WI38 (cell line): Measurements from ENCODE around the gene BROX.

Source experiments
- H3K4me3 ChIP-seq: 2 replicates; pipeline ENCODE4 v1.5.1; 2011; ENCODE audit warnings: low read depth, mild to moderate bottlenecking, control low read depth, low read length
- CTCF ChIP-seq: IDR thresholded peaks from 2 replicates; pipeline ENCODE4 v1.5.1; 2012; ENCODE audit warnings: low read depth, mild to moderate bottlenecking, control low read depth, low read length

Gene BROX

DNA sequence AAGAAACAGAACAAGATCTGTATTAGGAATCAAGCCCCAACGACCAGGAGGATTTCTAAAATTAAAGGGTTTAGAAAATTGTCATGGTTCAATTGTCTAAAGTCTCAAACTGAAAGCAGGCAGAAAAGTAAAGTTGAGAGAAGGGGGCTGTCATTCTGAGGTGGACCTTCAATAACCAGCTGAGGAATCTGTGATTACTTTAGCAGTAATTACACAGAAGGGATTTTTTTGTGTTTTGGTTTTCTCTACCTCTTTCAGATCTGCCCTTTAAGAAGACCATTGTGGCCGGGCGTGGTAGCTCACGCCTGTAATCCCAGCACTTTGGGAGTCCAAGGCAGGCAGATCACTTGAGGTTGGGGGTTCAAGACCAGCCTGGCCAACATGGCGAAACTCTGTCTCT is 17.4 kb upstream of the BROX start:
- TF ChIP-seq CTCF = no peak
- H3K4me3 ChIP-seq = no peak overlapping the region

GRCh38 chr1:222696741-222697140 is 15.6 kb upstream of the BROX start:
- no peak overlapping the region for H3K4me3 ChIP-seq
- no peak for TF ChIP-seq CTCF

DNA sequence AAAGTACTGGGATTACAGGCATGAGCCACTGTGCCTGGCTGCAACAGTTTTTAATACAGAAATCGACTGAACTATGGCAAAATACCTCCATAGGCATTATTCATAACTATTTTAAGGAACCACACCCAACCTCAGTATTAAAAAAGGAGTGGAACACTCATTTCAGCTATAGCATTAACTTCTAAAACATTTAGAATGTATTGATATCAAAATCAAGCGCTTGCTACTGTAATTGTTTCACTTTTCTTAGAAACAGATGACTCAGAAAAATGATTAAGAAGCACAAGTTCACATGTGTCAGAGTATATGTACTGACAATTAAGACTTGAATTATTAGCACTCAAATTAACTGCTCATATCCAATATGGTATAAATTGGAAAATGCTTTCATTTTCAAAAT is 15.2 kb upstream of the BROX start:
- TF ChIP-seq CTCF = no peak
- H3K4me3 ChIP-seq = no peak overlapping the region

DNA sequence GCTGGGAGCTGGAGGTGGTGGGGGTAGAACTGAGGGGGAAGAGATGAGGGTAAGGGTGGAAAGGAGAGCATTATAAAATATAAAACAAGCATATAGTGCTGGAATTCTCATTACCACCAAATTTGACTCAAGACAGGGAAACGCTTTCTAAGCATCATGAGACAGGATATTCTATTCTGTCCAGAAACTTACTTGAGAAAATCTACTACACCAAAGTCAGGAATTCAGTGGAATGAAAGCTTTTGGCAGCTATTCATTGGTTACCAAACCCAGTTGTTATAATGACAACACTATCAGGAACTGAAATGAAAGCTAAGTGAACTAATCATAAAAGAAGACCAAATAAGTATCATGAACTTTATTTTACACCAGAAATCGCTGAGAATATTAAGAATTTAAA is 14.5 kb upstream of the BROX start:
- no peak for TF ChIP-seq CTCF
- H3K4me3 ChIP-seq = no peak overlapping the region

DNA sequence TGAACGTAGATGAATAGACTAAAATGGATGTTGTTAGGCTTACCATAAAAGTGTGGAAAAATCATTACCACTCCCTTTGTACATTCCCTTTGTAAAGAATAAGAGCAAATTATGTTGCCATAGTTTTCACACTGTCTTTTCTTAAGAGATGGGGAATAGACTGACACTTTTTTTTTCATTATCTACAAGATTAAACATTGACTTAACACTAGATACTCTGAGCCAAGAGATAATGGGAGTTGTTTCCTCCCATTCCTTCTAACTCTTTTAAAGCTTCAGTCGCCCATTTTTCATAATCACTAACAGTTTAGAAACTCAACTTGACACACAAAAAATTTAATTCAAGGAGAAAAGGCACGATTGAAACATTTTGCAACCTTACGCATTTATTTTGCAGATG is 10.2 kb upstream of the BROX start:
- TF ChIP-seq CTCF = no peak
- no peak overlapping the region for H3K4me3 ChIP-seq

DNA sequence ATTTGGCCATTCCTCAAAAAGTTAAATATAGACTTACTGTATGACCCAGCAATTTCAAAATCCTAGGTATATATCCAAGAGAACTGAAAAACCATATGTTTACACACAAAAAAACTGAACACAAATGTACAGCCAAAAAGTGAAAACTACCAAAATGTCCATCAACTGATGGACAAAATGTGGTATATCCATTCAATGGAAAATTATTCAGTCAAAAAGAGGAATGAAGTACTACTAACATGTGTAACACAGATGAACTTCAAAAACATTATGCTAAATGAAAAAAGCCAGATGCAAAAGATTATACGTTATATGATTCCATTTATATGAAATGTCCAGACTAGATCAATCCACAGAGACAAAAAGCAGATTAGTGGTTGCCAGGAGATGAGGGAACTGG is 8.1 kb upstream of the BROX start:
- H3K4me3 ChIP-seq = no peak overlapping the region
- TF ChIP-seq CTCF = no peak

- TF ChIP-seq CTCF = no peak
- H3K4me3 ChIP-seq = no peak overlapping the region
Measured at GRCh38 chr1:222706815-222707214, 5.5 kb upstream of the BROX start.
